Trophoblast cell (in vitro differentiated cells and primary cell): Measurements from ENCODE around the gene KIAA0930.
A peak's percentile ranks its signal among the peaks of the same experiment; 100 is the strongest.

Experiments
- DNase-seq, 2 donors: peaks; one replicate each; pipeline ENCODE4 v3.0.0-alpha.2; 2016
- H2AFZ ChIP-seq: 2 replicates; pipeline ENCODE4 v1.6.1; 2013; ENCODE audit warnings: low read length, moderate library complexity, mild to moderate bottlenecking; ENCODE audit not compliant: insufficient read depth, poor library complexity
- H2AK5ac ChIP-seq: 2 replicates; pipeline ENCODE4 v1.6.1; 2013; ENCODE audit warnings: mild to moderate bottlenecking, low read length
- H2BK120ac ChIP-seq: 2 replicates; pipeline ENCODE4 v1.6.1; 2013; ENCODE audit warnings: low read length, mild to moderate bottlenecking, moderate library complexity; ENCODE audit not compliant: insufficient read depth, poor library complexity
- H2BK12ac ChIP-seq: 2 replicates; pipeline ENCODE4 v1.6.1; 2013; ENCODE audit warnings: mild to moderate bottlenecking, low read length, moderate library complexity
- H2BK5ac ChIP-seq: 2 replicates; pipeline ENCODE4 v1.6.1; 2013; ENCODE audit warnings: low read length, low read depth, moderate library complexity, mild to moderate bottlenecking; ENCODE audit not compliant: poor library complexity
- H3K14ac ChIP-seq: 2 replicates; pipeline ENCODE4 v1.6.1; 2013; ENCODE audit warnings: mild to moderate bottlenecking, low read length
- H3K18ac ChIP-seq: 2 replicates; pipeline ENCODE4 v1.6.1; 2013; ENCODE audit warnings: mild to moderate bottlenecking, low read length
- H3K23ac ChIP-seq: 2 replicates; pipeline ENCODE4 v1.6.1; 2013; ENCODE audit warnings: low read length
- H3K27ac ChIP-seq: 2 replicates; pipeline ENCODE4 v1.5.1; 2013; ENCODE audit warnings: low read depth, mild to moderate bottlenecking, inconsistent platforms, low read length, moderate library complexity
- H3K27me3 ChIP-seq: 2 replicates; pipeline ENCODE4 v1.6.1; 2013; ENCODE audit warnings: inconsistent platforms, mild to moderate bottlenecking, low read length, moderate library complexity; ENCODE audit not compliant: insufficient read depth
- H3K36me3 ChIP-seq, 2 experiments: 1 replicate in 1 of 2; 2 replicates in 1 of 2; pipeline ENCODE4 v1.6.1; 2013; ENCODE audit warnings: low read length in 2 of 2, mild to moderate bottlenecking in 2 of 2, moderate library complexity in 1 of 2; ENCODE audit not compliant: insufficient read depth in 2 of 2, control insufficient read depth in 1 of 2
- H3K4ac ChIP-seq: 2 replicates; pipeline ENCODE4 v1.6.1; 2013; ENCODE audit warnings: low read depth, mild to moderate bottlenecking, low read length, moderate library complexity
- H3K4me1 ChIP-seq, 2 experiments: 1 replicate in 1 of 2; 2 replicates in 1 of 2; pipeline ENCODE4 v1.6.1; 2013; ENCODE audit warnings: low read length in 2 of 2, mild to moderate bottlenecking in 2 of 2, moderate library complexity in 1 of 2; ENCODE audit not compliant: insufficient read depth in 2 of 2, control insufficient read depth in 1 of 2
- H3K4me2 ChIP-seq: 2 replicates; pipeline ENCODE4 v1.6.1; 2013; ENCODE audit warnings: inconsistent platforms, mild to moderate bottlenecking, low read length, moderate library complexity
- H3K4me3 ChIP-seq: 2 replicates; pipeline ENCODE4 v1.5.1; 2013; ENCODE audit warnings: mild to moderate bottlenecking, low read depth, low read length, inconsistent platforms
- H3K79me1 ChIP-seq: one replicate; pipeline ENCODE4 v1.6.1; 2013; ENCODE audit warnings: low read length
- H3K79me2 ChIP-seq: 2 replicates; pipeline ENCODE4 v1.6.1; 2013; ENCODE audit warnings: low read length, mild to moderate bottlenecking; ENCODE audit not compliant: control insufficient read depth, insufficient read depth, poor library complexity
- H3K9ac ChIP-seq: 2 replicates; pipeline ENCODE4 v1.6.1; 2013; ENCODE audit warnings: mild to moderate bottlenecking, low read length
- H3K9me3 ChIP-seq: 2 replicates; pipeline ENCODE4 v1.6.1; 2013; ENCODE audit warnings: low read depth, mild to moderate bottlenecking, control low read depth, inconsistent platforms, low read length; ENCODE audit not compliant: insufficient read depth
- H4K12ac ChIP-seq: 2 replicates; pipeline ENCODE4 v1.6.1; 2013; ENCODE audit warnings: low read depth, mild to moderate bottlenecking, low read length, moderate library complexity
- H4K8ac ChIP-seq: 2 replicates; pipeline ENCODE4 v1.6.1; 2013; ENCODE audit warnings: low read depth, mild to moderate bottlenecking, low read length, moderate library complexity
- H4K91ac ChIP-seq: one replicate; pipeline ENCODE4 v1.6.1; 2013; ENCODE audit warnings: low read depth, mild to moderate bottlenecking, low read length, moderate library complexity
- WGBS: extraction: QIAGEN DNeasy Blood & Tissue Kit; methylation state at CpG from one replicate; pipeline ENCODE4 v1.1.7; 2013; ENCODE audit warnings: missing lambda C conversion rate; ENCODE audit not compliant: insufficient read length, insufficient coverage; ENCODE audit errors: extremely low coverage; 5-methylcytosine and 5-hydroxymethylcytosine counted together

KIAA0930 gene

GRCh38 chr22:45204819-45205218 lies 35.9 kb downstream of the KIAA0930 start:
- no peak overlapping the region for H3K27ac ChIP-seq
- DNase-seq = no peak
- no peak overlapping the region for H4K91ac ChIP-seq
- H3K27me3 ChIP-seq = no peaks in the 10 kb centered on the region
- peaks cover 1% of the 10 kb centered on the region for H3K9me3 ChIP-seq
- H2BK12ac ChIP-seq = no peak overlapping the region
- H3K79me1 ChIP-seq = peaks cover 14% of the 10 kb centered on the region
- peaks cover 7% of the 10 kb centered on the region for H3K79me2 ChIP-seq
- H3K4ac ChIP-seq = no peak overlapping the region
- no peak overlapping the region for H3K9ac ChIP-seq
- no peak overlapping the region for H3K18ac ChIP-seq
- H4K12ac ChIP-seq = no peak overlapping the region
- H4K8ac ChIP-seq = no peak overlapping the region
- peaks cover 25 to 31% of the 10 kb centered on the region in 2 experiments for H3K36me3 ChIP-seq
- WGBS = no CpG with 5 or more reads among the region's 14 CpGs
- H3K14ac ChIP-seq = no peak overlapping the region
- H2BK5ac ChIP-seq = no peak overlapping the region
- peaks cover 37 to 39% of the 10 kb centered on the region in 2 experiments for H3K4me1 ChIP-seq
- no peak overlapping the region for H3K4me2 ChIP-seq
- no peak overlapping the region for H3K4me3 ChIP-seq
- no peak overlapping the region for H2AK5ac ChIP-seq
- no peak overlapping the region for H3K23ac ChIP-seq
- H2BK120ac ChIP-seq = no peak overlapping the region
- no peak overlapping the region for H2AFZ ChIP-seq

- no peak overlapping the region for H3K4me2 ChIP-seq
Observed at GRCh38 chr22:45204241-45204640, 36.5 kb downstream of the KIAA0930 start.

GRCh38 chr22:45203150-45203951 lies 37.3 kb downstream of the KIAA0930 start:
- Histone ChIP-seq H3K14ac (no peak overlapping the region), H3K27me3 (no peaks in the 10 kb centered on the region), H3K4me3 (no peak overlapping the region), H4K91ac (no peak overlapping the region), H3K9ac (no peak overlapping the region), H4K12ac (no peak overlapping the region), H2BK120ac (no peak overlapping the region), H3K4ac (no peak overlapping the region), H3K79me2 (peaks cover 7% of the 10 kb centered on the region), H3K4me2 (no peak overlapping the region), H2BK12ac (no peak overlapping the region), H3K9me3 (peaks cover 1% of the 10 kb centered on the region), H4K8ac (no peak overlapping the region), H3K4me1 (peaks cover 32 to 35% of the 10 kb centered on the region in 2 experiments), H3K27ac (no peak overlapping the region), H3K18ac (no peak overlapping the region), H3K36me3 (peaks cover 33 to 36% of the 10 kb centered on the region in 2 experiments), H3K79me1 (peaks cover 13% of the 10 kb centered on the region), H2BK5ac (no peak overlapping the region), H2AK5ac (no peak overlapping the region), H2AFZ (no peak overlapping the region), H3K23ac (no peak overlapping the region)
- DNase-seq = peak in 1 of 2 donors; percentile 41
- no CpG with 5 or more reads among the region's 40 CpGs for whole genome bisulfite sequencing

More at GRCh38 chr22:45204241-45204640, 36.5 kb downstream of the KIAA0930 start:
- Histone ChIP-seq H3K9me3 (peaks cover 1% of the 10 kb centered on the region), H2BK5ac (no peak overlapping the region), H4K12ac (no peak overlapping the region), H3K27me3 (no peaks in the 10 kb centered on the region), H4K8ac (no peak overlapping the region), H3K4me1 (peaks cover 36 to 38% of the 10 kb centered on the region in 2 experiments), H3K23ac (no peak overlapping the region), H3K9ac (no peak overlapping the region), H2AK5ac (no peak overlapping the region), H2AFZ (no peak overlapping the region), H3K4ac (no peak overlapping the region), H4K91ac (no peak overlapping the region), H3K18ac (no peak overlapping the region), H3K27ac (no peak overlapping the region), H3K4me3 (no peak overlapping the region), H3K36me3 (peaks cover 30 to 33% of the 10 kb centered on the region in 2 experiments), H3K79me2 (peaks cover 7% of the 10 kb centered on the region), H3K79me1 (peaks cover 14% of the 10 kb centered on the region), H2BK12ac (no peak overlapping the region), H3K14ac (no peak overlapping the region), H2BK120ac (no peak overlapping the region)
- no CpG with 5 or more reads among the region's 13 CpGs for WGBS
- DNase-seq = no peak

- H3K27ac ChIP-seq = no peak overlapping the region
- H3K36me3 ChIP-seq = peaks cover 40 to 42% of the 10 kb centered on the region in 2 experiments
- H4K91ac ChIP-seq = peak overlapping the region; percentile 34
- DNase-seq = peak; percentile 87 to 89
- H2AFZ ChIP-seq = no peak overlapping the region
- H3K9me3 ChIP-seq = peaks cover 1% of the 10 kb centered on the region
- H2BK5ac ChIP-seq = no peak overlapping the region
- H3K4me2 ChIP-seq = no peak overlapping the region
- peaks cover 26 to 29% of the 10 kb centered on the region in 2 experiments for H3K4me1 ChIP-seq
- H3K27me3 ChIP-seq = no peaks in the 10 kb centered on the region
- H3K18ac ChIP-seq = peak overlapping the region; percentile 40
- H2AK5ac ChIP-seq = peak overlapping the region; percentile 15
- H3K79me1 ChIP-seq = peaks cover 13% of the 10 kb centered on the region
- no peak overlapping the region for H2BK12ac ChIP-seq
- H4K12ac ChIP-seq = no peak overlapping the region
- no CpG with 5 or more reads among the region's 36 CpGs for WGBS
- H4K8ac ChIP-seq = no peak overlapping the region
- no peak overlapping the region for H3K4me3 ChIP-seq
- peaks cover 7% of the 10 kb centered on the region for H3K79me2 ChIP-seq
- H3K9ac ChIP-seq = no peak overlapping the region
- peak overlapping the region; percentile 49 for H3K14ac ChIP-seq
- peak overlapping the region; percentile 9 for H2BK120ac ChIP-seq
- H3K4ac ChIP-seq = no peak overlapping the region
- H3K23ac ChIP-seq = no peak overlapping the region
Observed at GRCh38 chr22:45202333-45203149, 38.2 kb downstream of the KIAA0930 start.
